ENCODE results near the gene NXN.
"Not testable (repeated sequence)": the region's sequence is repeated elsewhere in the genome, so short reads cannot be mapped to it uniquely, and the experiment has no call there.

NXN gene

GRCh38 chr17:1005361-1005946 is 25.9 kb upstream of the NXN start:
- DNase-seq: no peak

GRCh38 chr17:1004769-1005295 is 25.3 kb upstream of the NXN start:
- no peak for DNase-seq

- no peak for DNase-seq
Observed at GRCh38 chr17:1003972-1004768, 24.6 kb upstream of the NXN start.

- no peak for DNase-seq
Observed at GRCh38 chr17:1003633-1003971, 24.0 kb upstream of the NXN start.

GRCh38 chr17:1002771-1003555 is 23.4 kb upstream of the NXN start:
- DNase-seq: no peak

GRCh38 chr17:1002412-1002753 is 22.8 kb upstream of the NXN start:
- no peak for DNase-seq

GRCh38 chr17:1001640-1002411 is 22.2 kb upstream of the NXN start:
- DNase-seq: no peak

- no peak for DNase-seq
Observed at GRCh38 chr17:1000597-1001461, 21.3 kb upstream of the NXN start.

GRCh38 chr17:998111-998510 is 18.5 kb upstream of the NXN start:
- DNase-seq: no peak

GRCh38 chr17:996554-997344 is 17.2 kb upstream of the NXN start, which contains the start of gene TIMM22:
Gene TIMM22 (plus strand): TSS chr17:997129. CDS start chr17:997143, 14 bp downstream.
- peak; percentile 98 for DNase-seq

GRCh38 chr17:995324-995723 is 15.7 kb upstream of the NXN start:
- DNase-seq: not testable (repeated sequence)

- no peak for DNase-seq
Observed at GRCh38 chr17:992933-993332, 13.4 kb upstream of the NXN start.

GRCh38 chr17:988561-988960 is 9.0 kb upstream of the NXN start:
- DNase-seq: no peak

- no peak for DNase-seq
Observed at GRCh38 chr17:987931-988330, 8.4 kb upstream of the NXN start.

- DNase-seq: no peak
Observed at GRCh38 chr17:986322-986929, 6.8 kb upstream of the NXN start.

- no peak for DNase-seq
Observed at GRCh38 chr17:983921-984320, 4.3 kb upstream of the NXN start.

- no peak for DNase-seq
Observed at GRCh38 chr17:981292-981658, 1.7 kb upstream of the NXN start.

- peak; percentile 91 for DNase-seq
Observed at GRCh38 chr17:980406-981291, 1.1 kb upstream of the NXN start.

- no peak for DNase-seq
Observed at GRCh38 chr17:979212-979538, 401 bp downstream of the NXN start.
